HG02588 (cell line): ENCODE results near the gene GLB1L2.
"Not testable (repeated sequence)": the region's sequence is repeated elsewhere in the genome, so short reads cannot be mapped to it uniquely, and the experiment has no call there.

Experiments
- ATAC-seq: cut with Tn5 transposase; IDR thresholded peaks from one replicate; pipeline ENCODE4 v1.9.1; 2021; ENCODE audit warnings: mild to moderate bottlenecking, moderate library complexity; ENCODE audit not compliant: unreplicated experiment

Gene GLB1L2

DNA sequence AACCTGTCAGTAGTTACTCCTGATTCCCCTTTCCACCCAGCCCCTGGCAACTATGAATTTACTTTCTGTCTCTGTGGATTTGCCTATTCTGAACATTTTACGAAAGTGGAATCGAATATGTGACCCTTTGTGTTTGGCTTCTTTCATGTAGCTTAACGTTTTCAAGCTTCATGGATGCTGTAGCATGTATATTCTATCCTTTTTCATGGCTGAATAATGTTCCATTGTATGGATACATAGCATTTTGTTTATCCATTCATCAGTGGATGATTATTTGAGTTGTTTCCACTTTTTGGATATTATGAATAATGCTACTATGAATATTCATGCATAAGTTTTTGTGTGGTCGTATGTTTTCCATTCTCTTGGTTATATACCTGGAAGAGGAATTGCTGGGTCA lies 9.2 kb upstream of the GLB1L2 start:
- no peak for ATAC-seq

DNA sequence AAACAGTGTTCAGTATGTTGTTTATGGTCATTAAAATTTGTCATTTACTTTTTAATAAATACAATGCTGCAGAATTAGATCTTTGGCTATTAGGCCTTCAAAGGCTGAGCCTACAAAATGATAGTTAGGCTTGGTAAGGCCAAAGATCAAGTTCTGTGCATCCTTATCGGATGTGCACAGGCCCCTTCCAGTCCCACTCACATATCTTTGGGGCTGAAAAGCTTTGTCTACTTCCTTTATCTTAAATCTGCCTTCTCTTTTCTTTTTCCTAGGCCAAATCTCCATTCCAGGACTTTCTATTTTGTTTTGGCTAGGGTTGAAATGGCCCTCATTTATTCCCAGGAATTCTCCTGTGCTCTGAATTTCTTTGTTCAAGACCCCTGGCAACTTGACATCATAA lies 3.4 kb upstream of the GLB1L2 start:
- ATAC-seq, result no peak

DNA sequence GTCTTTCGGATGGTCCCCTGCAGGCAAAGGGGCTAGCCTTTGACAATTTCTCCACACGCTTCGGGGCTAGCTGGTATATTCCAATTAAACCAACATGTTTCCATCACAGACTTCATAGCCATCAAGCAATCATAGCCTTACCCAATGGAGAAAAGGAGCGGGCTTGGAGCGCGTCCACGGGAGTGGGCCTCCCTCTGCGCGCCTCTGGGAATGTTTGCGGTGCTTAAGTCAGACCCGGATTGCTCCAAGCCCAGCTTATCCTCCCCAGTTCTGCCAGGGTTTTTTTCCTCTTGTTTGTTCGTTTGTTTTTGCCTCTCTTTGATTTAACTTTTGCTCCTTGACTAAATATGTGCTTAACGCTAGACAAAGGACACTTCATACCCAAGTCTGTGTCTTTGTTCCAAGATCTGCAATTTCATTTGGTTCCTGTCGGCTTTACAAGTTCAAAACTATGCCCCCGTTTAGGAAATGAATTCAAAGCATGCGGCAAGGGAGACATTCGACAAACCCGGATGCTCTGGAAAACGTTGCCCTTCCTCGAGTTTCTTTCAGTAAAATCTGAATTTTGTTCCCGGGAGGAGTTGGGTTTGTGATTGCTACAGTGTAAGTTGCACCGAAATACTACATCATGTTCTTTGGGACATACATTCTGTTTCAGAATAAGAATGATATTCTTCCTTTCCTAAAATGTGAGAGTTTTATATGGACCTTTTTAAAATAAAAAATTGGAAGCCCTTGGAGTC lies 1.0 kb upstream of the GLB1L2 start:
- no peak for ATAC-seq

DNA sequence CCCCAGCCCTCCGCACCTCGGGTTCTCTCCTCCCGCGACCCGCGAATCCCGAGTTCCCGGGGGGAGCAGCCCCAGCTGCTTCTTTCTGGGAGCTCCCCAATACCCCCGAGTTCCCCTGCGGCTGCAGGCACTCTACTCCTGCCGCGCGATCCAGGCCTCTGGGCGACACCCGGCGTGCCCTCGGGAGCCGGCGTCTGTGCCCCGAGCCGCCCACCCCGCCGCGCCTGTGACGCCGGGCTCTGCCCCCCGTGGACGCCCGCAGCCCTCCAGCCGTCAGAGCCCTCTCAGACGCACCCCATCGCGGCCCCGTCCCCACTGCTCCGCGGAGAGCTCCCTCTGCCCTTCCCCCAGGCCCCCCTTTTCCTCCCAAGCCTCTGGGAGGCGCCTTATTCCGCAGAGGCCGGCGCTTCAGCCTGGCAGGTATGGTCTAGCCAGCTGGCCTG lies 422 bp downstream of the GLB1L2 start:
- no peak for ATAC-seq

DNA sequence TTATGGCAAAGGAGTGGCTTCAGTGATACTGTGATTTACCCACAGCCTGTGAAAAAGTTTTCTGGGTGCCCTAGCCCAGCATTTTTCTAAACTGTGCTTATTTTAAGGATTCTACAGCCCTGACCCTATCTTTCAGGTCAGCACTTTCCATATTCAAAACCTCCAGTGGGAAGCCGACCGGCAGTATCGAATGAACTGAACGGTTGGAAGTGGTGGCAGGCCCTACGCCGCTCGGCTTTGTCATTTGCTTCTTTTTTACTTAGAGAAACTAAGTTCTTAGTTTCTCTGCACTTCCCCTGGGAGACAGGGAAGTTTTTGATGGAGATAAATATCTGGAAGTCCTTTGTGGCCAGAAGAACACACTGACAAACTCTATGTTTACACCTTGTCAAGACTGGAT lies 994 bp downstream of the GLB1L2 start:
- no peak for ATAC-seq

DNA sequence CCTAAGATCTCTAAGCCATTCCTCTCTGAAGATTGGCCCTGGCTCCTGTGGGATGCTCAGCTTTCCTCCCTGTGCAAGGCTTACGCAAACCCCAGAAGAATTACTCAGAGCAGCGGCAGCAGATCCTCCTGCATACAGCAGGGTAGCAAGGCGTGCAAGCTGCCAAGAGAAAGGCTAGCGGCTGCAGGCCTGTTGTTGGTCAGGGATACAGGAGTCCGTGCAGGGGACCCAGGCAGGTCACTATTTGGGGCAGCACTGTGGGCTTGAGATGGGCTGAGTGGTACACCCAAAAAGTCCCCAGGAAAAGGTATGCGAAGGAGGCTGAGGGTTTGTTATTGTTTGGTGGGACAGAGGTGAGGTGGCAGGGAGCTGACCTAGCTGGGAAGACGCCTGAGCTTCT lies 1.5 kb downstream of the GLB1L2 start:
- no peak for ATAC-seq

DNA sequence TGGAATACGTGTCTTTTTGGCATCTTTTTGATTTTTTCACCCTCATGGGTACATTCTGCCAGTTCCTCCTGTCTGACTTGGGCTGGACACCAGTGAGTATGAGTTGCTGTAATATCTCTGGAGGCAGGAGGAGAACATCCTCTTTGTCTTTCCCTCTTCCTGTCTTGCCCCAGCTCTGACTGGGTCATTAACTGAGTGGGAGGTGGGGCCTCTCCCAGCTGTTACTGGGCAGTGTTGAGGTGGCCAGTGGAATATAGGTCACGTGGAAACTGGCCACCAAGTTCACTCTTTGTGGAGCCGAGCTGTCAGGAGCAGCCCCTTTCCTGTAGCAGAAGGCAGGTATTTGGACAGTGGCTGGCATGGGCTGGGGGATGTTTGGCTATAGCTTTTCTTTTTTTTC lies 2.2 kb downstream of the GLB1L2 start:
- ATAC-seq, result no peak

DNA sequence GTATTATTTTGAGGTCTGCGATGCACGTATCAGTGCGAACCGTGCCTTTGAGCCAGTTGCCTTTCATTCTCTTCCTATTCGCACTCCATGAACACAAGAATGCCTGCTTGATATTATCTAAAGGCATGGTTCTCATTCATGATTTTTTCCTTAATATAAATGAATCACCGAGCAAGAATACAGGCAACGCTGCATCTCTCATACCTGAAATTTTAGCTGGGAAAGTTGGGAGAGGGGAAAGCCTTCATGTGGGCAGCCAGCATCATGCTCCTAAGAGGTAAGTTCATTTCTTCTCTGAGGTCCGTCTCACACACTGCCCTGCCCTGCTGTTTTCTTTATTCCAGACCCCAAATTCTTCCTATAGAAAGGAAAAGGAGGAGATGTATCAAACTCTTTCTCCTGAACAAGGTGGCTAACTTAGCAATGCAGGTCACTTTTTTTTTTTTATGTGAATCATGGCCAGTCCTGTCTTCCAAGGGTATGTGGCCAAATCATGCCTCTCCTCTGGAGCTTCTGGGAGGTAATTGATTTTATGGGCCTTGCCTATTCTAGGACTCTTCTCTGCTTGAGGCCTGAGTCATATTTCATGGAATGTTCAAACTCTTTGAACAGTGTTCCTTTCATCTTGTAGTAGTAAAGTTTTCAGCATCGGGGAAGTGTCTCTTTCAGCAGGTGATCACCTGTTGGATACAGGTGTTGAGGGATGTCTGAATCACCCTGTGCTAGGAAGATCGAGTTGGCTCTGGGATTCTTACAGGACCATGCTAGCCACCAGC lies 3.2 kb downstream of the GLB1L2 start:
- ATAC-seq, result no peak

DNA sequence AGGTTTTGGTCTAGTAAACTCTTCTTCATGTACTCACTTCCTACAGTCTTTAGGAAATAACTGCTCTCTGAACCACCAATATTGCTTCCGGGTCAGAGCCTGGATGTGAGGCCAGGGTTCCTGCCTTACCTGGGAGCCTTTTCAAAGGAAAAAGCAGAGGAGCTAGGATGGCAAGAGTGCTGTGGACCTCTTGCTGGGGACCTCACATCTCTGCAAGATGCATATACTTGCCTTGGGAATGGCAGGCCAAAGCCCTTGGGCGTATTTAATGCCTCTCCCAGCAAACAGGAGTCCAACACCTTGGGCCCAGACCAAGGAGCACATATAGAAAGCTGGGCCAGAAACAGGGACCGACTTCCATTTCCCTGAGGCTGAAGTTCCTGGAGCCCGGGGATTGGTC lies 5.3 kb downstream of the GLB1L2 start:
- ATAC-seq, result no peak

DNA sequence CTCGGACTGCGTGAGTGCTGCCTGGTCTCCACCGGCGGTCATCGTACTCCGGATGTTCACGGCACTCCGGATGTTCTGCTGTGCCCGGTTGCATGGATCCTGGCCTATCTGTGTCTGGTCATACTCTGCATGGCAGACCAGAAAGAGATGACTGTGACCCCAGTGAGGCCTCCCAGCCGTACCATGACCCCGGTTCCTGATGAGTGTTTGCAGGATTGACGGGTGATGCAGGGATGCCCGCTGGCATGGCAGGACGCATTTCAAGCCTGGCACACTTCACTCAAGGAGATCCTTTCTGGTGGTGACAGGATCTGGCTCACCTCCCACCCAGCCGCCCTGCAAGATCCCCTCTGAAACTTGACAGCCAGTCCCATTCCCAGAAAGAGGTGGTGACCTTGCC lies 6.3 kb downstream of the GLB1L2 start:
- no peak for ATAC-seq

DNA sequence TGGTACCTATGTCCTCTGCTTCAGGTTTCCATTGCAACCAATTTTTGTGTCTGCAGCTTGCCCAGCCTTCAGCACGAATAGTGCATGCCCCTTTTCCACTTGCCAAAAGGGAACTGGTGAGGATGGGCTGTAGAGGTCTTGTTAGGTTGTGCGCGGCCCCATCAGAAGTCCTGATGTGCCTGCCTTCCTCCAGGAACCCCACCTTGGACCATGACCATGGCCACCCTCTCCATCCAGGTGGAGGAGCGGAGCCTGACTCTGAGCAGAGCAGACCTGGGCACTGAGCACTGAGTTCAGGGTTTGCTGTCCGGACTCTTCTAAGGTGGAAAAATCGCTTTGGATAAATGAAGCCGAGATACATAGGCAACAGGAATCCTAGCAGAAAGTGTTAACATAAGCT lies 6.9 kb downstream of the GLB1L2 start:
- ATAC-seq, result no peak

DNA sequence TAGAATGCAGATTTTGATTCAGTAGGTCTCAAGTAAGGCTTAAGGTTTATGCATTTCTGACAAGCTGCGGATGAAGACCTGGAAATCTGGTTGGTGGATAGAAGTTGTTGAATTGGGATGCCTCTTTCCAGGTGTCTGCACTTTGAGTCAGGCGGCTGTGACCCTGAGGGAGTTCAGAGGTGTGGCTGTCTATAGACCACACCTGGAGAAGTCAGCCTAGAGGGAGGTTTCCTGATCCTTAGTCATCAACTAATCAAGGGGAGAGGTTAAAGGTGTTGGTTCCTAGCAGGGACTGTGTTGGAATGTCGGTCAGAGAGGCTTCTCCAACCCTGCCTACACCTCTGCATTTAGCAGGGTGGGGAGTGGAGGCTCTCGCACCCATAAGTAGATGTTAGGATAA lies 8.0 kb downstream of the GLB1L2 start:
- ATAC-seq, result no peak

DNA sequence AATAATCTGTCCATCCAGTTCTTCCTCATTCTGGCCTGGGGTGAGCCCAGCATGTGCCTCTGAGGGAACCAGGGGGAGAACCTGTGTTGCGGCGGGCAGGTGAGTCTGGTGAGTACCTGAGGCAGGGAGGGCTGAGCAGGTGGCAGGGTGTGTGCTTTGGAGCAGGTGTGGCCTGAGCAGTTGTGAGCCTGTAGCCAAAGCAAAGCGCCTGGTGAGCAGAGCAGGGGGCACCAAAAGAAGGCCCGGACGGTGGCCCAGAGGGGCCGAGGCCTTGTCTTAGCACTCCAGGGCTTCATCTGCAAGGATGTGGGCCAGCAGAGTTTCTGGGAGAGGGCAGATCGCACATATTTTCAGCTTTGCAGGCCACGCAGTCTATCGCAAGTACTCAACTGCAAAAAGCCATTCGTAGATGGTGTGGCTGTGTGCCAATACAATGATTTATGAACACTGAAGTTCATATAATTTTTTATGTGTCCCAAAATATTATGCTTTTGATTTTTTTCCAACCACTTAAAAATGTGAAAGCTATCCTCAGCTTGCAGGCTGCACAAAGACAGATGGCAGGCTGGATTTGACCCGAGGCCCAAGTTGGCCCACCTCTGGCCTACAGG lies 8.7 kb downstream of the GLB1L2 start:
- no peak for ATAC-seq

DNA sequence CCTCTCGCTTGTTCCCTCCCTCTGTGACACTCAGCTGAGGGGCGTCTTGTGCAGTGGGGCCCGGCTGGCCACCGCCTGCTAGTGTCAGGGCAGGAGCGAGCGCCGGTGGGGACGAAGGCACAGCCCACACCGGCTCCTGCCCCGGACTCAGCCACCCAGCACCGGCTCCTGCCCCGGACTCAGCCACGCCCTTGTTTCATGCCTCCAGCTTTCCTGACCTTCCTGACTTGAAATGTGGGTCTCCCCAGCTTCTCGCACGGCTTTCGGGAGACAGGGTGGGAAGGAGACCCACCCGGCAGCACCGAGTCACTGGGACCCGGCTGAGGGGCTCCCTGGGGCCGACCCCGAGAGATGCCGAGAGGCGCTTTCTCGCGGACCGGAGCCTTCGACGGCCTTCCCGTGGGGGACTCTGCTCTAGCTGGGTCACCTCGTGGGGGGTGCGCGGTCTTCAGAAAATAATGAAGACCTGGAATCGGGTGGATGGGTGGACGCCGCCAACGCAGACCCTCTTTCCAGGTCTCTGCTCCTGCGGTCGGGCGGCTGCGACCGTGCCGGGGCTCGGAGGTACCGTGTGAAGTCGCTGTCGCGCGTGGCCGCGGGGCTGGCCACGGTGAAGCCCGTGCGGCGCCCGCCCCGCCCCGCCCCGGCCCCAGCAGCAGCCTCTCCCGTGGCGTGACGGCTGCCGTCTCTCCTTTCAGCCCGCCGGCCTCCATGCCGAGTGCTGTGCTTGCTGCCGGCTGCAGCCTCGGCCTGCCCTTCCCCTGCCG lies 10.2 kb downstream of the GLB1L2 start:
- no peak for ATAC-seq

DNA sequence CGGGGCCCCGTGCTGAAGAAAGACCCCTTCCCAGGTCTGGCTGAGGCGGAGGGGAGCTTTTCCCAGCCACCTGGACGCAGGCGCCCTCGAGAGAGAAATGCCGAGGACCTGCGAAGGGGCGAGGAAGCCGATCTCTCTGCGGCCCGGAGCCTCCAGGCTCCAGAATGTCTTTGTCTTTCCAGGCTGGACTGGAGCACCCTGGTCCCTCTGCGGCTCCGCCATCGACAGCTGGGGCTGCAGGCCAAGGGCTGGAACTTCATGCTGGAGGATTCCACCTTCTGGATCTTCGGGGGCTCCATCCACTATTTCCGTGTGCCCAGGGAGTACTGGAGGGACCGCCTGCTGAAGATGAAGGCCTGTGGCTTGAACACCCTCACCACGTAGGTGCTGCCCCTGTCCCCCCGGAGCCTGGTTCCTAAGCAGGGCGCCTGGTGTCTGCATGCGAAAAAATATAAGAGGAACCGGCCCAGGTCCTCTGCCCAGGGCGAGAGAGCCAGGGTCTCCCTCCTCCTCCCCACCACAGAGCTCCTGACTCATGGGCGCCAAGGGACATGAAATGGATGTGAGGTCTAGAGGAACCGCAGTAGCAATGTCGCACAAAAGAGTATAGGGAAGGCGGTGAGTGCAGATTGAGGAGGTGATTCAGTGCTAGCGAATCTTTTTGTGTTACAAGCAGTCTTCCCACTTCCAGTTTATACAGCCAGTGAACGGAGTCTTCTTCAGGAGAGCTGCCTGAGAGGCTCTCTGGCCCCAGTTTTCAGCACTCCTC lies 11.0 kb downstream of the GLB1L2 start:
- ATAC-seq, result no peak

DNA sequence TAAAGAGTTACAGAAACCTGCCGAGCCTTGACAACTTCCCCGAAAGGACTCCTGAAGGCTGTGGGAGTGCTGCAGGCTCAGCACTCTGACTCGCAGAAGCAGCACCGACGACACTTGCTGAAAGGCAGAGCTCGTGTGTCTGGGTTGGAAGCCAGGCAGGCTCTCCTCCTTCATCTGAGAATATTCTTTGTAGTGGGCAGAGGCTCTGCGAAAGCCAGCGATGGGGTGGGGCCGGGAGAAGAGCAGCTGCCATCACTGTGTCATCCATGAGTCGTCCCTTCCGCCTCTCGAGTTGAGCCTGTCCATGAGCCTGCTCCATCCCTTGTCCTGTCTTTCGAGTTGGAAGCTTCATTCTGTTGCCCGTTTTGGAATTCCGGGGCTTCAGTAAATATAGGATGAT lies 11.9 kb downstream of the GLB1L2 start:
- no peak for ATAC-seq

DNA sequence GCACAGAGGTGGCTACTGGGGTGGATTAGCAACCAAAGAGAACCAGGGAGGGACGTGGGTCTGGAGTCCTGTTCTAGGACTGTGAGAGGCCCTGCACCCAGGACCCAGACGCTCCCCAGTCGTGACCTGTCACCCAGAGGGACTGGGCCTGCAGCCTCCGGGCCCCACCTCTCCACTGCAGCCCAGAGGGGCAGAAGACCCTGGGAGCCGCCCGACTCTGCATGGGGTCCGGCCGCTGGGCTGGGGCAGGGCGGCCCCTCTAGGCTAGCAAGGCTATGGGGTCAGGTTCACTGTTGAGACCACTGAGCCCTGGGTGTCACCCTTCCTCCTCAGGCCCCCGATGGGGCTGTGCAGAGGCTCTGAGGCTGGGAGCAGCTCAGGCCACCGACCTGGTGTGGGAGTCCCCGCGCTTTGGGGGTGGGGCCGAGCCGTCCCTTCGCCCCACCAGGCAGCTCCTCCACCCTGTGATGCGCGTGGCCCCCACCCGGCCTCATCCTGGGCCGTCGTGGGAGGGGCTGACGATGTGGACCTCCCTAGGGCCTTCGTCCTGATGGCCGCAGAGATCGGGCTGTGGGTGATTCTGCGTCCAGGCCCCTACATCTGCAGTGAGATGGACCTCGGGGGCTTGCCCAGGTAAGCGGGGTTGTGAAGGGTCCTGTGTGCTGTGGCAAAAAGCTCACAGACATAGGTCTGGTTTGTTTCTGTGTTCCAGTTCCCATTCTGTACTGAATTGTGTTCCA lies 12.9 kb downstream of the GLB1L2 start:
- ATAC-seq, result not testable (repeated sequence)

DNA sequence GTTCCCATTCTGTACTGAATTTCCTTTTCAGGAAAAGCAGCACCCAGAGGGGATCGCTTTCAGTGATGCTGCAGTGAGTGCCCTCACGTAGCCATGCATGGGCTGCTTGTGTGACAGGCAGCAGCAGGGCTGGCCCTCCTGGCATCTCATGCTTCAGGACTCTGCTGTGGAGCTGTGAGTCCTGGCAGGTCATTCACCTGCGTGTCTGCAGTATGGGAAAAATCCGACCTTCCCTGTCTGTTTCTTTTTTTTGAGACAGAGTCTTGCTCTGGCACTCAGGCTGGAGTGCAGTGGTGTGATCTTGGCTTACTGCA lies 13.4 kb downstream of the GLB1L2 start:
- ATAC-seq, result no peak

DNA sequence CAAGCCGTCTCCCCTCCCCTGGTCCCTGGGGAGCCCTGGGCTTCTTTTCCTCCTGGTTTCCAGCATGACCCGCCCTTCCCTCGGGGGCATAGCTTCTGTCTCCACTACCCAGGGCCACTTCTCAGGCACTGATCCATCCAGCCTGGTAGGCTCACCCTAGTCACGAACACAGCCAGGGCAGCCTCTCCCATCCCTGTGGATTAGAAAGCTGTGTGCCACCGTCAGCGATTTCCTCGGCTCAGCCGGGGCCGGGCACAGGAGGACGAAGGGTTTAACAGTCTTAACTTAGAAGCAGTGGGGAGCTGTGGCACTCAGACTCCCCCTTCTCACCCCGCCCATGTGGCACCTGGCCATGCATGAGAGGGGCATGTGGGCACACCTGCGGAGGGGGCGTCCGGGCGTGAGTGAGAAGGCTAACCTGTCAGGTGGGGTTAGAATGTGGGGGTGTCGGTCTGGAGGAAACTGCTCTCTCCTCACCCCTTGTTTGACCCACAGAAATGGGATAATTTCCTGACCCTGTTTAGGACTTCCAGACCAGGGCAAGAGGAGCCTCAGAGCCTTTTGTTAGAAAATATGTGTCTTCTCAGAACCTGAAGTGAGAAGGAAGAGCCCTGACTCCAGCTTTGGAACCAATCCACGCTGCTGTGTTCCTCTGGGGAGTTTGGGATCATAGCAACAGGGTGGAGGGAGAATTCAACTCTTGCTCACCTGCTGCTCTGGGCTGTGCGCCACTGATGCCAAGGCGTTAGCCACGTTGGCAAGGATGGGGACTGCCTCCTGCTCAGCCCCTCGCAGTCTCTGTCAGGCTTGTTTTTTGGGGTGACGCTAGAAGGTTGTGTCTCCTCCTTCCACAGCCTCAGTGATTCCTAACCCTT lies 14.6 kb downstream of the GLB1L2 start:
- ATAC-seq, result no peak
